K562 (cell line): ENCODE results near the gene ZDHHC12. TPM values are rescaled to one million over a fixed set of nuclear protein-coding genes. Genes with fewer than 3 reads are reported as not detected.

Experiments
- ATF3 ChIP-seq, 2 experiments: fragments of 450-650 bp in 1 of 2; sonication (generic) in 1 of 2; formaldehyde crosslinking in 1 of 2; IDR thresholded peaks in 1 of 2; conservative IDR thresholded peaks in 1 of 2; 2 replicates each; pipeline versions ENCODE4 v1.6.1 to v1.8.1; 2016 to 2023; ENCODE audit warnings: mild to moderate bottlenecking in 2 of 2, moderate library complexity in 2 of 2, inconsistent platforms in 1 of 2, missing genetic modification reagents in 1 of 2
- CEBPG ChIP-seq, 3 experiments: fragments of 200-800 bp in 1 of 3; sonication (Bioruptor generic) in 1 of 3; sonication (generic) in 1 of 3; formaldehyde crosslinking in 1 of 3; IDR thresholded peaks in 2 of 3; conservative IDR thresholded peaks in 1 of 3; 2 replicates each; pipeline versions ENCODE4 v1.6.1 to v1.8.0; 2016 to 2022; ENCODE audit warnings: missing compliant biosample characterization in 2 of 3, missing genetic modification characterization in 2 of 3, mild to moderate bottlenecking in 1 of 3, missing genetic modification reagents in 1 of 3
- E2F5 ChIP-seq: sonication (generic); formaldehyde crosslinking; IDR thresholded peaks from 2 replicates; pipeline ENCODE4 v1.8.0; 2022; ENCODE audit warnings: mild to moderate bottlenecking, missing genetic modification reagents
- FOSL1 ChIP-seq: fragments of 200-800 bp; sonication (Bioruptor generic); conservative IDR thresholded peaks from 2 replicates; pipeline ENCODE4 v1.6.1; 2016; ENCODE audit warnings: missing genetic modification characterization, missing compliant biosample characterization
- FOXK1 ChIP-seq: sonication (generic); formaldehyde crosslinking; IDR thresholded peaks from 2 replicates; pipeline ENCODE4 v1.8.0; 2022; ENCODE audit warnings: missing genetic modification reagents, mild to moderate bottlenecking, borderline replicate concordance
- FOXK2 ChIP-seq, 2 experiments: fragments of 450-650 bp; IDR thresholded peaks in 1 of 2; conservative IDR thresholded peaks in 1 of 2; 2 replicates each; pipeline ENCODE4 v1.6.1; 2016; ENCODE audit warnings: low read depth in 2 of 2, mild to moderate bottlenecking in 1 of 2
- GTF2E2 ChIP-seq: fragments of 200-800 bp; sonication (Bioruptor generic); IDR thresholded peaks from 2 replicates; pipeline ENCODE4 v1.6.1; 2016; ENCODE audit warnings: missing genetic modification characterization, missing compliant biosample characterization
- HNRNPLL ChIP-seq: fragments of 200-400 bp; formaldehyde crosslinking; IDR thresholded peaks from 2 replicates; pipeline ENCODE4 v1.6.1; 2017; ENCODE audit warnings: low read length, low read depth, mild to moderate bottlenecking; ENCODE audit not compliant: poor library complexity, severe bottlenecking
- JUND ChIP-seq, 2 experiments: IDR thresholded peaks; 2 replicates in 1 of 2; 3 replicates in 1 of 2; pipeline ENCODE4 v1.6.1; 2011; ENCODE audit warnings: borderline replicate concordance in 2 of 2, low read depth in 2 of 2, low read length in 2 of 2, improper control_type of control experiment in 1 of 2, missing biosample characterization in 1 of 2, missing genetic modification characterization in 1 of 2, missing genetic modification reagents in 1 of 2
- KAT8 ChIP-seq: fragments of 450-650 bp; IDR thresholded peaks from 2 replicates; pipeline ENCODE4 v1.6.1; 2016; ENCODE audit warnings: low read depth, mild to moderate bottlenecking
- MED1 ChIP-seq: sonication (generic); formaldehyde crosslinking; IDR thresholded peaks from 2 replicates; pipeline ENCODE4 v1.8.1; 2023; ENCODE audit warnings: missing genetic modification reagents, borderline replicate concordance
- NCOA1 ChIP-seq: fragments of 450-650 bp; IDR thresholded peaks from 2 replicates; pipeline ENCODE4 v1.6.1; 2016; ENCODE audit warnings: low read depth
- NR0B1 ChIP-seq: fragments of 450-650 bp; IDR thresholded peaks from one replicate; pipeline ENCODE4 v1.6.1; 2018; ENCODE audit warnings: mild to moderate bottlenecking, moderate library complexity; ENCODE audit not compliant: partially characterized antibody
- RBBP5 ChIP-seq: fragments of 200-600 bp; sonication (generic); IDR thresholded peaks from 2 replicates; pipeline ENCODE4 v1.6.1; 2012; ENCODE audit warnings: borderline replicate concordance, mild to moderate bottlenecking, low read length, control low read depth, inconsistent platforms; ENCODE audit not compliant: insufficient read depth, poor library complexity, severe bottlenecking
- RBM22 ChIP-seq: fragments of 200-400 bp; formaldehyde crosslinking; IDR thresholded peaks from 2 replicates; pipeline ENCODE4 v1.6.1; 2018; ENCODE audit warnings: low read length, low read depth; ENCODE audit not compliant: poor library complexity, severe bottlenecking
- SP1 ChIP-seq: sonication (generic); formaldehyde crosslinking; IDR thresholded peaks from 2 replicates; pipeline ENCODE4 v1.8.1; 2022; ENCODE audit warnings: mild to moderate bottlenecking, missing genetic modification reagents
- TAL1 ChIP-seq: fragments of 450-650 bp; IDR thresholded peaks from 2 replicates; pipeline ENCODE4 v1.6.1; 2016; ENCODE audit warnings: mild to moderate bottlenecking
- ZBTB2 ChIP-seq: fragments of 450-650 bp; IDR thresholded peaks from 2 replicates; pipeline ENCODE4 v1.6.1; 2016; ENCODE audit warnings: antibody characterized with exemption
- ZNF23 ChIP-seq: fragments of 250-450 bp; sonication (Bioruptor Pico); IDR thresholded peaks from 2 replicates; pipeline ENCODE4 v1.4.0; 2020; ENCODE audit warnings: mild to moderate bottlenecking
- ZNF232 ChIP-seq: sonication (generic); formaldehyde crosslinking; IDR thresholded peaks from 2 replicates; pipeline ENCODE4 v1.8.0; 2022; ENCODE audit warnings: mild to moderate bottlenecking, missing genetic modification reagents
- ZNF408 ChIP-seq: fragments of 250-450 bp; sonication (Bioruptor Pico); IDR thresholded peaks from 2 replicates; pipeline ENCODE4 v1.4.0; 2020; ENCODE audit warnings: low read depth, mild to moderate bottlenecking, moderate library complexity
- polyA plus RNA-seq, 8 experiments: library from polyadenylated mRNA; depleted of rRNA in 4 of 8; stranded (reverse) in 5 of 8; unstranded in 3 of 8; fragments of >200 nt; fragmentation: Nextera tagmentation in 2 of 8; fragmentation: Illumina TruSeq in 1 of 8; extraction: Ambion mirVana in 2 of 8; extraction: Trizol in 1 of 8; gene quantifications; 2 replicates each; pipeline versions ENCODE4 v1.2.1 to v1.2.3, GENCODE V29; 2011 to 2014; ENCODE audit warnings: inconsistent platforms in 1 of 8, missing spikeins in 1 of 8
- total RNA-seq, 7 experiments: library from RNA; depleted of rRNA in 6 of 7; stranded (reverse); fragments of >200 nt in 6 of 7; fragmentation: Illumina TruSeq in 2 of 7; extraction: Trizol in 2 of 7; gene quantifications; 2 replicates each; pipeline versions ENCODE4 v1.2.1 to v1.2.3, GENCODE V29; 2011 to 2021; ENCODE audit warnings: low replicate concordance in 1 of 7

ZDHHC12 gene
- total and polyA plus RNA-seq, 9 of the 15 experiments (the other 6 are each of a cell fraction or from before 2014, with no cell fraction given): 0.21 to 38.0 (median 13.8) TPM

GRCh38 chr9:128771745-128772519 lies 48.0 kb upstream of the ZDHHC12 start, which contains the start of gene ZER1 (continued):
- TF ChIP-seq RBBP5 (peak; percentile 77), JUND (IDR thresholded peaks at IDR 0.05; ENCODE audit: borderline replicate concordance, low read depth, low read length) (peak; percentile 78), JUND (tag; IDR thresholded peaks at IDR 0.05; ENCODE audit: borderline replicate concordance, low read depth, low read length) (no peak; the same call in 2 of the 3 replicates), TAL1 (no peak), MED1 (CRISPR knock-in tag) (no peak; the same call in 1 of the 2 replicates), ZNF408 (no peak), ZBTB2 (peak; percentile 29; the same call in 1 of the 2 replicates), KAT8 (no peak), ZNF232 (no peak), NCOA1 (peak; percentile 98), SP1 (CRISPR knock-in tag) (peak; percentile 98), FOXK1 (peak; percentile 95), E2F5 (CRISPR knock-in tag) (no peak), FOSL1 (tag) (peak; percentile 47), FOXK2 (conservative IDR thresholded peaks at IDR 0.05 in 1 of 2, IDR thresholded peaks at IDR 0.05 in 1 of 2; ENCODE audit: low read depth in 2 of 2) (peak; percentile 92 to 95), HNRNPLL (peak; percentile 92), CEBPG (CRISPR knock-in tag; IDR thresholded peaks at IDR 0.05) (no peak; the same call in 1 of the 2 replicates), CEBPG (tag; conservative IDR thresholded peaks at IDR 0.05 in 1 of 2, IDR thresholded peaks at IDR 0.05 in 1 of 2) (no peak), NR0B1 (no peak), ZNF23 (CRISPR knock-in tag) (no peak), ATF3 (IDR thresholded peaks at IDR 0.05) (peak; percentile 50), ATF3 (CRISPR knock-in tag; conservative IDR thresholded peaks at IDR 0.05) (no peak), GTF2E2 (peak; percentile 96), RBM22 (peak; percentile 97)
